A549 (cell line): ENCODE results near the gene ANXA8.
"Not testable (repeated sequence)": the region's sequence is repeated elsewhere in the genome, so short reads cannot be mapped to it uniquely, and the experiment has no call there.

Source experiments
- EP300 ChIP-seq, 2 experiments: fragments of >200 bp; sonication (Bioruptor Twin); formaldehyde crosslinking; IDR thresholded peaks; 2 replicates in 1 of 2; 3 replicates in 1 of 2; pipeline ENCODE4 v1.6.1; 2016 to 2017
- HMGXB4 ChIP-seq: fragments of 250-450 bp; sonication (Bioruptor Pico); IDR thresholded peaks from 2 replicates; pipeline ENCODE4 v1.5.0; 2021; ENCODE audit warnings: mild to moderate bottlenecking, moderate library complexity, borderline replicate concordance
- PHF8 ChIP-seq: fragments of 200-600 bp; sonication (generic); IDR thresholded peaks from 2 replicates; pipeline ENCODE4 v1.6.1; 2016; ENCODE audit warnings: low read depth, mild to moderate bottlenecking, antibody characterized with exemption, moderate library complexity, borderline replicate concordance
- POLR2A ChIP-seq: IDR thresholded peaks from 2 replicates; pipeline ENCODE4 v1.6.1; 2012; ENCODE audit warnings: mild to moderate bottlenecking, low read length
- RAD21 ChIP-seq, 2 experiments: fragments of >200 bp in 1 of 2; sonication (Bioruptor Twin) in 1 of 2; formaldehyde crosslinking in 1 of 2; IDR thresholded peaks in 1 of 2; conservative IDR thresholded peaks in 1 of 2; 2 replicates in 1 of 2; 3 replicates in 1 of 2; pipeline ENCODE4 v1.6.1; 2012 to 2018; ENCODE audit warnings: inconsistent platforms in 1 of 2
- SREBF2 ChIP-seq: fragments of 450-650 bp; IDR thresholded peaks from 2 replicates; pipeline ENCODE4 v1.6.1; 2014; ENCODE audit warnings: mild to moderate bottlenecking, moderate library complexity
- TF ChIP-seq, protein P1 (sequence below): fragments of 200-600 bp; sonication (generic); IDR thresholded peaks from 2 replicates; pipeline ENCODE4 v1.6.1; 2016; ENCODE audit warnings: antibody characterized with exemption, mild to moderate bottlenecking, moderate library complexity
- TF ChIP-seq, protein P2 (sequence below): IDR thresholded peaks from 2 replicates; pipeline ENCODE4 v1.6.1; 2012

- not testable (repeated sequence) for TF ChIP-seq HMGXB4 (CRISPR knock-in tag); SREBF2; EP300 (IDR thresholded peaks at IDR 0.05); POLR2A; PHF8; RAD21 (conservative IDR thresholded peaks at IDR 0.05 in 1 of 2, IDR thresholded peaks at IDR 0.05 in 1 of 2)
- TF ChIP-seq, protein P1, sequence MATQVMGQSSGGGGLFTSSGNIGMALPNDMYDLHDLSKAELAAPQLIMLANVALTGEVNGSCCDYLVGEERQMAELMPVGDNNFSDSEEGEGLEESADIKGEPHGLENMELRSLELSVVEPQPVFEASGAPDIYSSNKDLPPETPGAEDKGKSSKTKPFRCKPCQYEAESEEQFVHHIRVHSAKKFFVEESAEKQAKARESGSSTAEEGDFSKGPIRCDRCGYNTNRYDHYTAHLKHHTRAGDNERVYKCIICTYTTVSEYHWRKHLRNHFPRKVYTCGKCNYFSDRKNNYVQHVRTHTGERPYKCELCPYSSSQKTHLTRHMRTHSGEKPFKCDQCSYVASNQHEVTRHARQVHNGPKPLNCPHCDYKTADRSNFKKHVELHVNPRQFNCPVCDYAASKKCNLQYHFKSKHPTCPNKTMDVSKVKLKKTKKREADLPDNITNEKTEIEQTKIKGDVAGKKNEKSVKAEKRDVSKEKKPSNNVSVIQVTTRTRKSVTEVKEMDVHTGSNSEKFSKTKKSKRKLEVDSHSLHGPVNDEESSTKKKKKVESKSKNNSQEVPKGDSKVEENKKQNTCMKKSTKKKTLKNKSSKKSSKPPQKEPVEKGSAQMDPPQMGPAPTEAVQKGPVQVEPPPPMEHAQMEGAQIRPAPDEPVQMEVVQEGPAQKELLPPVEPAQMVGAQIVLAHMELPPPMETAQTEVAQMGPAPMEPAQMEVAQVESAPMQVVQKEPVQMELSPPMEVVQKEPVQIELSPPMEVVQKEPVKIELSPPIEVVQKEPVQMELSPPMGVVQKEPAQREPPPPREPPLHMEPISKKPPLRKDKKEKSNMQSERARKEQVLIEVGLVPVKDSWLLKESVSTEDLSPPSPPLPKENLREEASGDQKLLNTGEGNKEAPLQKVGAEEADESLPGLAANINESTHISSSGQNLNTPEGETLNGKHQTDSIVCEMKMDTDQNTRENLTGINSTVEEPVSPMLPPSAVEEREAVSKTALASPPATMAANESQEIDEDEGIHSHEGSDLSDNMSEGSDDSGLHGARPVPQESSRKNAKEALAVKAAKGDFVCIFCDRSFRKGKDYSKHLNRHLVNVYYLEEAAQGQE = not testable (repeated sequence)
- TF ChIP-seq, protein P2, sequence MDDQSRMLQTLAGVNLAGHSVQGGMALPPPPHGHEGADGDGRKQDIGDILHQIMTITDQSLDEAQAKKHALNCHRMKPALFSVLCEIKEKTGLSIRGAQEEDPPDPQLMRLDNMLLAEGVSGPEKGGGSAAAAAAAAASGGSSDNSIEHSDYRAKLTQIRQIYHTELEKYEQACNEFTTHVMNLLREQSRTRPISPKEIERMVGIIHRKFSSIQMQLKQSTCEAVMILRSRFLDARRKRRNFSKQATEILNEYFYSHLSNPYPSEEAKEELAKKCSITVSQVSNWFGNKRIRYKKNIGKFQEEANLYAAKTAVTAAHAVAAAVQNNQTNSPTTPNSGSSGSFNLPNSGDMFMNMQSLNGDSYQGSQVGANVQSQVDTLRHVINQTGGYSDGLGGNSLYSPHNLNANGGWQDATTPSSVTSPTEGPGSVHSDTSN = not testable (repeated sequence)
Observed at GRCh38 chr10:47484786-47485185, 871 bp upstream of the ANXA8 start.
